Astrocyte (in vitro differentiated cells and primary cell): Measurements from ENCODE around the gene PLCB4. TPM values are rescaled to one million over a fixed set of nuclear protein-coding genes. Genes with fewer than 3 reads are reported as not detected.

ENCODE experiments used
- DNase-seq: peaks from one replicate; pipeline ENCODE4 v3.0.0-alpha.2; 2010; ENCODE audit warnings: low read depth
- FAIRE-seq: peaks from 2 replicates; lab custom pipeline; 2011; peaks lifted over from hg19 to GRCh38; lab: Jason Lieb, UNC
- H2AFZ ChIP-seq: 2 replicates; pipeline ENCODE4 v1.6.0; 2012; ENCODE audit warnings: low read depth, low read length, inconsistent platforms
- H3K27ac ChIP-seq: 2 replicates; pipeline ENCODE4 v1.5.1; 2011; ENCODE audit warnings: low read depth, low read length, inconsistent platforms
- H3K27me3 ChIP-seq: 2 replicates; pipeline ENCODE4 v1.6.0; 2011; ENCODE audit warnings: low read length, inconsistent platforms; ENCODE audit not compliant: insufficient read depth
- H3K36me3 ChIP-seq: 2 replicates; pipeline ENCODE4 v1.5.1; 2011; ENCODE audit warnings: low read length, inconsistent platforms; ENCODE audit not compliant: insufficient read depth
- H3K4me1 ChIP-seq: 2 replicates; pipeline ENCODE4 v1.5.1; 2011; ENCODE audit warnings: low read length, inconsistent platforms; ENCODE audit not compliant: insufficient read depth
- H3K4me2 ChIP-seq: 2 replicates; pipeline ENCODE4 v1.6.0; 2012; ENCODE audit warnings: low read length, inconsistent platforms
- H3K4me3 ChIP-seq: 2 replicates; pipeline ENCODE4 v1.5.1; 2011; ENCODE audit warnings: low read depth, mild to moderate bottlenecking, low read length, inconsistent platforms; ENCODE audit not compliant: insufficient read depth
- H3K79me2 ChIP-seq: 2 replicates; pipeline ENCODE4 v1.6.0; 2012; ENCODE audit warnings: mild to moderate bottlenecking, low read length, inconsistent platforms; ENCODE audit not compliant: insufficient read depth
- H3K9ac ChIP-seq: 2 replicates; pipeline ENCODE4 v1.6.0; 2012; ENCODE audit warnings: mild to moderate bottlenecking, low read length, inconsistent platforms
- H3K9me3 ChIP-seq: 2 replicates; pipeline ENCODE4 v1.5.1; 2012; ENCODE audit warnings: low read depth, mild to moderate bottlenecking, low read length, inconsistent platforms; ENCODE audit not compliant: insufficient read depth
- H4K20me1 ChIP-seq: 2 replicates; pipeline ENCODE4 v1.6.0; 2012; ENCODE audit warnings: low read length, inconsistent platforms; ENCODE audit not compliant: insufficient read depth
- H3K27ac Mint-ChIP-seq: one replicate; pipeline ENCODE4 v1.8.0; 2021; ENCODE audit warnings: mild to moderate bottlenecking, mixed read lengths; ENCODE audit not compliant: unreplicated experiment
- H3K27me3 Mint-ChIP-seq: one replicate; pipeline ENCODE4 v1.8.0; 2021; ENCODE audit warnings: low read depth, mixed read lengths; ENCODE audit not compliant: unreplicated experiment
- H3K36me3 Mint-ChIP-seq: one replicate; pipeline ENCODE4 v1.8.0; 2021; ENCODE audit warnings: low read depth, mixed read lengths; ENCODE audit not compliant: unreplicated experiment
- H3K4me1 Mint-ChIP-seq: one replicate; pipeline ENCODE4 v1.8.0; 2021; ENCODE audit warnings: low read depth, mixed read lengths; ENCODE audit not compliant: unreplicated experiment
- H3K4me3 Mint-ChIP-seq: one replicate; pipeline ENCODE4 v1.8.0; 2021; ENCODE audit warnings: mild to moderate bottlenecking, moderate library complexity, mixed read lengths; ENCODE audit not compliant: unreplicated experiment
- H3K9me3 Mint-ChIP-seq: one replicate; pipeline ENCODE4 v1.8.0; 2021; ENCODE audit warnings: mild to moderate bottlenecking, mixed read lengths; ENCODE audit not compliant: unreplicated experiment
- CTCF ChIP-seq: IDR thresholded peaks from 2 replicates; pipeline ENCODE4 v1.5.1; 2011; ENCODE audit warnings: low read depth, mild to moderate bottlenecking, inconsistent platforms, low read length, moderate library complexity; ENCODE audit not compliant: insufficient read depth
- EZH2 ChIP-seq: IDR thresholded peaks from 2 replicates; pipeline ENCODE4 v1.6.1; 2012; ENCODE audit warnings: mild to moderate bottlenecking, low read length, inconsistent platforms; ENCODE audit not compliant: insufficient read depth
- total RNA-seq: library from RNA; stranded (reverse); gene quantifications from 2 replicates; pipeline ENCODE4 v1.2.1, GENCODE V29; 2021

PLCB4 gene
- total RNA-seq, 1 donor from 2014 or later: 58.2 TPM

- Histone ChIP-seq H3K79me2 (no peaks in the 10 kb centered on the region), H3K4me1 (no peaks in the 10 kb centered on the region), H3K9ac (no peak overlapping the region), H2AFZ (no peak overlapping the region), H3K27ac (no peak overlapping the region), H3K4me2 (no peak overlapping the region), H3K4me3 (no peak overlapping the region), H3K9me3 (no peaks in the 10 kb centered on the region), H3K27me3 (no peaks in the 10 kb centered on the region), H3K36me3 (no peaks in the 10 kb centered on the region), H4K20me1 (no peaks in the 10 kb centered on the region)
- DNase-seq (no peak), FAIRE-seq (no peak)
- Mint-ChIP-seq H3K36me3 (peaks cover 13% of the 10 kb centered on the region), H3K4me3 (no peak overlapping the region), H3K27me3 (no peaks in the 10 kb centered on the region), H3K9me3 (no peaks in the 10 kb centered on the region), H3K4me1 (peaks cover 8% of the 10 kb centered on the region), H3K27ac (no peak overlapping the region)
- TF ChIP-seq CTCF: no peak
- TF ChIP-seq EZH2: no peak
Observed at GRCh38 chr20:9129756-9130155, 60.9 kb downstream of the PLCB4 start.

- peaks cover 13% of the 10 kb centered on the region for H3K36me3 Mint-ChIP-seq
- Histone ChIP-seq H3K79me2 (no peaks in the 10 kb centered on the region), H3K36me3 (no peaks in the 10 kb centered on the region), H3K9ac (no peak overlapping the region), H4K20me1 (no peaks in the 10 kb centered on the region), H3K4me1 (no peaks in the 10 kb centered on the region), H3K9me3 (no peaks in the 10 kb centered on the region), H3K27me3 (no peaks in the 10 kb centered on the region), H3K27ac (no peak overlapping the region), H3K4me2 (no peak overlapping the region), H2AFZ (no peak overlapping the region), H3K4me3 (no peak overlapping the region)
- no peaks in the 10 kb centered on the region for H3K27me3 Mint-ChIP-seq
- no peaks in the 10 kb centered on the region for H3K9me3 Mint-ChIP-seq
- no peak overlapping the region for H3K4me3 Mint-ChIP-seq
- DNase-seq: peak; percentile 23
- no peak for FAIRE-seq
- TF ChIP-seq CTCF (no peak), EZH2 (no peak)
- H3K27ac Mint-ChIP-seq: no peak overlapping the region
- H3K4me1 Mint-ChIP-seq: peaks cover 8% of the 10 kb centered on the region
Observed at GRCh38 chr20:9130521-9130920, 61.6 kb downstream of the PLCB4 start.

- Histone ChIP-seq H3K27me3 (no peaks in the 10 kb centered on the region), H3K36me3 (no peaks in the 10 kb centered on the region), H4K20me1 (no peaks in the 10 kb centered on the region), H3K4me2 (no peak overlapping the region), H3K4me1 (no peaks in the 10 kb centered on the region), H3K4me3 (no peak overlapping the region), H3K79me2 (no peaks in the 10 kb centered on the region), H3K9me3 (no peaks in the 10 kb centered on the region), H3K9ac (no peak overlapping the region), H2AFZ (no peak overlapping the region), H3K27ac (no peak overlapping the region)
- Mint-ChIP-seq H3K27me3 (no peaks in the 10 kb centered on the region), H3K4me3 (no peak overlapping the region), H3K27ac (no peak overlapping the region), H3K9me3 (no peaks in the 10 kb centered on the region), H3K36me3 (peaks cover 14% of the 10 kb centered on the region), H3K4me1 (peaks cover 2% of the 10 kb centered on the region)
- TF ChIP-seq EZH2 (no peak), CTCF (no peak)
- no peak for DNase-seq
- no peak for FAIRE-seq
Observed at GRCh38 chr20:9131841-9132240, 63.0 kb downstream of the PLCB4 start.
